ENCODE measurements around the gene SIRPA. TPM values are rescaled to one million over a fixed set of nuclear protein-coding genes. Genes with fewer than 3 reads are reported as not detected.

The SIRPA gene
- total and polyA plus RNA-seq, 2 donors (not counting 1 experiment from before 2014, with no cell fraction given) = 25.1 to 26.6 TPM

- Histone ChIP-seq H3K27me3 (ENCODE audit: control insufficient read depth, insufficient read depth, low read length) (no peaks in the 10 kb centered on the region), H3K27ac (ENCODE audit: insufficient read depth, low read length) (no peak overlapping the region), H3K9ac (ENCODE audit: insufficient read depth, low read length) (no peak overlapping the region), H3K79me2 (ENCODE audit: control insufficient read depth, insufficient read depth, low read length) (no peaks in the 10 kb centered on the region), H2AFZ (ENCODE audit: low read length) (no peak overlapping the region), H3K4me1 (ENCODE audit: control insufficient read depth, extremely low read depth, insufficient read depth, low read length) (peaks cover 3% of the 10 kb centered on the region), H3K9me3 (ENCODE audit: control insufficient read depth, insufficient read depth, low read depth, low read length) (no peaks in the 10 kb centered on the region), H3K4me2 (ENCODE audit: extremely low read depth, insufficient read depth, low read length) (no peak overlapping the region), H4K20me1 (ENCODE audit: control insufficient read depth, extremely low read depth, insufficient read depth, low read length) (no peaks in the 10 kb centered on the region), H3K36me3 (ENCODE audit: control insufficient read depth, insufficient read depth, low read length) (peaks cover 5% of the 10 kb centered on the region), H3K4me3 (replicated peaks in 1 of 4; ENCODE audit: control extremely low read depth in 1 of 4, insufficient read depth in 1 of 4, low read depth in 3 of 4, low read length in 4 of 4) (no peak overlapping the region)
- TF ChIP-seq EZH2 (IDR thresholded peaks at IDR 0.05; ENCODE audit: low read length, missing control alignments) = no peak
- TF ChIP-seq, protein P1, sequence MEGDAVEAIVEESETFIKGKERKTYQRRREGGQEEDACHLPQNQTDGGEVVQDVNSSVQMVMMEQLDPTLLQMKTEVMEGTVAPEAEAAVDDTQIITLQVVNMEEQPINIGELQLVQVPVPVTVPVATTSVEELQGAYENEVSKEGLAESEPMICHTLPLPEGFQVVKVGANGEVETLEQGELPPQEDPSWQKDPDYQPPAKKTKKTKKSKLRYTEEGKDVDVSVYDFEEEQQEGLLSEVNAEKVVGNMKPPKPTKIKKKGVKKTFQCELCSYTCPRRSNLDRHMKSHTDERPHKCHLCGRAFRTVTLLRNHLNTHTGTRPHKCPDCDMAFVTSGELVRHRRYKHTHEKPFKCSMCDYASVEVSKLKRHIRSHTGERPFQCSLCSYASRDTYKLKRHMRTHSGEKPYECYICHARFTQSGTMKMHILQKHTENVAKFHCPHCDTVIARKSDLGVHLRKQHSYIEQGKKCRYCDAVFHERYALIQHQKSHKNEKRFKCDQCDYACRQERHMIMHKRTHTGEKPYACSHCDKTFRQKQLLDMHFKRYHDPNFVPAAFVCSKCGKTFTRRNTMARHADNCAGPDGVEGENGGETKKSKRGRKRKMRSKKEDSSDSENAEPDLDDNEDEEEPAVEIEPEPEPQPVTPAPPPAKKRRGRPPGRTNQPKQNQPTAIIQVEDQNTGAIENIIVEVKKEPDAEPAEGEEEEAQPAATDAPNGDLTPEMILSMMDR (conservative IDR thresholded peaks at IDR 0.05 in 1 of 2, IDR thresholded peaks at IDR 0.05 in 1 of 2; ENCODE audit: low read depth in 1 of 2, low read length in 2 of 2) = no peak
- DNase-seq (ENCODE audit: low read depth in 2 of 2) = no peak
Observed at GRCh38 chr20:1928154-1928553, 32.9 kb downstream of the SIRPA start.

- H3K4me2 ChIP-seq (ENCODE audit: extremely low read depth, insufficient read depth, low read length) = no peak overlapping the region
- no peaks in the 10 kb centered on the region for H4K20me1 ChIP-seq (ENCODE audit: control insufficient read depth, extremely low read depth, insufficient read depth, low read length)
- no peak for DNase-seq (ENCODE audit: low read depth in 2 of 2)
- no peak overlapping the region for H3K4me3 ChIP-seq (replicated peaks in 1 of 4; ENCODE audit: control extremely low read depth in 1 of 4, insufficient read depth in 1 of 4, low read depth in 3 of 4, low read length in 4 of 4)
- no peaks in the 10 kb centered on the region for H3K9me3 ChIP-seq (ENCODE audit: control insufficient read depth, insufficient read depth, low read depth, low read length)
- H3K9ac ChIP-seq (ENCODE audit: insufficient read depth, low read length) = no peak overlapping the region
- peaks cover 4% of the 10 kb centered on the region for H3K36me3 ChIP-seq (ENCODE audit: control insufficient read depth, insufficient read depth, low read length)
- H3K4me1 ChIP-seq (ENCODE audit: control insufficient read depth, extremely low read depth, insufficient read depth, low read length) = peaks cover 9% of the 10 kb centered on the region
- H3K27me3 ChIP-seq (ENCODE audit: control insufficient read depth, insufficient read depth, low read length) = no peaks in the 10 kb centered on the region
- H2AFZ ChIP-seq (ENCODE audit: low read length) = no peak overlapping the region
- no peak overlapping the region for H3K27ac ChIP-seq (ENCODE audit: insufficient read depth, low read length)
- TF ChIP-seq EZH2 (IDR thresholded peaks at IDR 0.05; ENCODE audit: low read length, missing control alignments) = no peak
- no peaks in the 10 kb centered on the region for H3K79me2 ChIP-seq (ENCODE audit: control insufficient read depth, insufficient read depth, low read length)
Observed at GRCh38 chr20:1928782-1929181, 33.6 kb downstream of the SIRPA start.

DNA sequence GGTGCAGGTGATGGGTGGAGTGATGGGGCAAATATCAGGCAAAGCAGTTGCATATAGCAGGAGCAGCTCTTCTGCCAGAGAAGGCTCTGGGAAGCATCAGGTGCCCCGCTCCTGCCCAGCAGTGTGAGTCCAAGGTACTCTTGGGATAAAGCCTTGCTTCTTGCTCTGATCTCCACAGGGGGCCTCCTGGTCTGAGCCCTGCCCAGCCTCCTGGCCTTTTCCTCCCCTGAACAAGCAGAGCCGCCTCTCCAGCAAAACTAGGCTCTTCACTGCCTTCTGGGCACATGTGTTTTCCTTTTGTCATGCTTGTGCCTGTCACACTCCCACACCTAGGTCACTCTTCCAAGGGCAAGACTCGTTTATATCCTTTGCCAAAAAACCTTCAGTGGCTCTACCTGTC, 34.3 kb downstream of the SIRPA start:
- Histone ChIP-seq H4K20me1 (ENCODE audit: control insufficient read depth, extremely low read depth, insufficient read depth, low read length) (no peaks in the 10 kb centered on the region), H3K79me2 (ENCODE audit: control insufficient read depth, insufficient read depth, low read length) (no peaks in the 10 kb centered on the region), H3K4me2 (ENCODE audit: extremely low read depth, insufficient read depth, low read length) (no peak overlapping the region), H3K9ac (ENCODE audit: insufficient read depth, low read length) (no peak overlapping the region), H3K27ac (ENCODE audit: insufficient read depth, low read length) (no peak overlapping the region), H3K36me3 (ENCODE audit: control insufficient read depth, insufficient read depth, low read length) (peaks cover 4% of the 10 kb centered on the region), H3K27me3 (ENCODE audit: control insufficient read depth, insufficient read depth, low read length) (no peaks in the 10 kb centered on the region), H3K4me1 (ENCODE audit: control insufficient read depth, extremely low read depth, insufficient read depth, low read length) (peaks cover 9% of the 10 kb centered on the region), H2AFZ (ENCODE audit: low read length) (no peak overlapping the region), H3K4me3 (replicated peaks in 1 of 4; ENCODE audit: control extremely low read depth in 1 of 4, insufficient read depth in 1 of 4, low read depth in 3 of 4, low read length in 4 of 4) (no peak overlapping the region), H3K9me3 (ENCODE audit: control insufficient read depth, insufficient read depth, low read depth, low read length) (no peaks in the 10 kb centered on the region)
- TF ChIP-seq, protein P1 (conservative IDR thresholded peaks at IDR 0.05 in 1 of 2, IDR thresholded peaks at IDR 0.05 in 1 of 2; ENCODE audit: low read depth in 1 of 2, low read length in 2 of 2) = no peak
- no peak for TF ChIP-seq EZH2 (IDR thresholded peaks at IDR 0.05; ENCODE audit: low read length, missing control alignments)
- DNase-seq (ENCODE audit: low read depth in 2 of 2) = no peak

Data from fibroblast of lung (primary cell).